ENCODE measurements around the gene TMEM43.

DNA sequence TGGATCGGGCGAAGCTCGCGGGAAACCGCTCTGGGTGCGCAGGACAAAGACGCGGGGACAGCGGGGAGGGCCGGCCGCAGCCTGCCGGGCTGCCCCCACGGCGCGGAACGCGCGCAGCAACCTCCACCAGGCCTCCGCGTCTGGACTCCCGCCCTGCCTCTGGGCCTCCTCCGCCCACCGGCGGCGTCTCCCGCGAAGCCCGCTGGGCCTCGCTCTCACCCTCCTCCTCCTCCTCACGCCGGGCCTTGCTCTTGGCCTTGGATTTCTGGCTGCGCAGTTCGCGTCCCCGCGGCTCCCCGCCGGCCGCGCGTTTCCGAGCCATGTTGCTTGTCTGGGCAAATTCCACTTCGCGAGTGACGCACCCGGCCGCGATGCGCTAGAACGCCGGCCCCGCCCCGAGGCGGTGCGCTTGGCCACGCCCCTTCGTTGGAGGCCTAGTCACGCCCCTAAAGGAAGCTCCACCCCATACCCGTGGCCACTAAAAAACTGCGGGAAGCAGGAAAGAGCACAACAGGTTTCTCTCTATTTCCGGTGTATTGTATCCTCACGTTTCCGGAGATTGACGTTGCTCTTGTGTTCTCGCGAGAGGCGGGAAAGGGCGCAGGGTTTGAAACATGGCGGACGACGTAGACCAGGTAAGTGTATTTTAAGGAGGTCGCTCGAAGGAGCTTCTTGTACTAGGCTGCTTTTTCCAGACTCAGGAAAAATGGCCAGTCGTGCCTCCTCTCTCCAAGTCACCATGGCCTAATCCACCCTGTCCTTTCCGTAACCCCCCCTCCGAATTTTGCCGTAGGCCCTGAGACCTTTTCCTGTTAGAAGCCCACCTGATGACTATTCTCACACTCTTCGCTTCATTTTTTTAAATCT is 53.6 kb downstream of the TMEM43 start, which contains the start of the genes LSM3 and XPC:
- TF ChIP-seq, protein P1, sequence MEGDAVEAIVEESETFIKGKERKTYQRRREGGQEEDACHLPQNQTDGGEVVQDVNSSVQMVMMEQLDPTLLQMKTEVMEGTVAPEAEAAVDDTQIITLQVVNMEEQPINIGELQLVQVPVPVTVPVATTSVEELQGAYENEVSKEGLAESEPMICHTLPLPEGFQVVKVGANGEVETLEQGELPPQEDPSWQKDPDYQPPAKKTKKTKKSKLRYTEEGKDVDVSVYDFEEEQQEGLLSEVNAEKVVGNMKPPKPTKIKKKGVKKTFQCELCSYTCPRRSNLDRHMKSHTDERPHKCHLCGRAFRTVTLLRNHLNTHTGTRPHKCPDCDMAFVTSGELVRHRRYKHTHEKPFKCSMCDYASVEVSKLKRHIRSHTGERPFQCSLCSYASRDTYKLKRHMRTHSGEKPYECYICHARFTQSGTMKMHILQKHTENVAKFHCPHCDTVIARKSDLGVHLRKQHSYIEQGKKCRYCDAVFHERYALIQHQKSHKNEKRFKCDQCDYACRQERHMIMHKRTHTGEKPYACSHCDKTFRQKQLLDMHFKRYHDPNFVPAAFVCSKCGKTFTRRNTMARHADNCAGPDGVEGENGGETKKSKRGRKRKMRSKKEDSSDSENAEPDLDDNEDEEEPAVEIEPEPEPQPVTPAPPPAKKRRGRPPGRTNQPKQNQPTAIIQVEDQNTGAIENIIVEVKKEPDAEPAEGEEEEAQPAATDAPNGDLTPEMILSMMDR (IDR thresholded peaks at IDR 0.05; ENCODE audit: low read length): no peak
- TF ChIP-seq EZH2 (IDR thresholded peaks at IDR 0.05; ENCODE audit: borderline replicate concordance, low read length): no peak

Data from OCI-LY1 (cell line).